ENCODE results near the gene ERAL1. TPM values are rescaled to one million over a fixed set of nuclear protein-coding genes. Genes with fewer than 3 reads are reported as not detected.

Gene ERAL1
- total and polyA plus RNA-seq, 2 experiments from 2014 or later = 32.3 to 77.1 TPM

DNA sequence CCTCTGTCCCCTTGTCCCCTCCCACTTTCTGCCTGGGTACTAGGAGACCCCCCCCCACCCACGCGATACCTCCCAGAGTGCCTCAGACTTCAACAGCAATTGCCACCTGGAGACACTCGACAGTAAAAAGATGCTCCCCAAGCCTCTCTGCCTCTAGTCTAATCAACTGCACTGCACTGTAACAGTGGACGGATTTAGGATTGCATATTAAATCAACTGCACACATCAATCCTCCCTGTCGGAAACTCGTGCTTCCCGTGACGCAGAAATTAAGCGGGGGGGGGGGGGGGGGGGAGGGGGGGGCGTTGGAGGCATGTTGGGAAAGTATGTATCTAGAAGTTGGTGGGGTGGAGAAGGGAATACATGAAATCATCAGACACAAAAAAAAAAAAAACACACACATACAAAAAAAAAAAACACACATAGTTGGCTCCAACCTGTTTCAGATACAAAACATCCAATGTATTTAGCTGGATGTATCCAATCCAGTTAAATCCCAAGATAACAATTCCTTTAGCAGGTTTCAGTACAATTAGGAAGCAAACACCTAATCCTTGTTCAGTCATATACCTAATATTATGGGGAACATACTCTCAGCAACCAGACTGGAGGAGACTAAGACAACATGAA is 42.0 kb upstream of the ERAL1 start:
- TF ChIP-seq, protein P1, sequence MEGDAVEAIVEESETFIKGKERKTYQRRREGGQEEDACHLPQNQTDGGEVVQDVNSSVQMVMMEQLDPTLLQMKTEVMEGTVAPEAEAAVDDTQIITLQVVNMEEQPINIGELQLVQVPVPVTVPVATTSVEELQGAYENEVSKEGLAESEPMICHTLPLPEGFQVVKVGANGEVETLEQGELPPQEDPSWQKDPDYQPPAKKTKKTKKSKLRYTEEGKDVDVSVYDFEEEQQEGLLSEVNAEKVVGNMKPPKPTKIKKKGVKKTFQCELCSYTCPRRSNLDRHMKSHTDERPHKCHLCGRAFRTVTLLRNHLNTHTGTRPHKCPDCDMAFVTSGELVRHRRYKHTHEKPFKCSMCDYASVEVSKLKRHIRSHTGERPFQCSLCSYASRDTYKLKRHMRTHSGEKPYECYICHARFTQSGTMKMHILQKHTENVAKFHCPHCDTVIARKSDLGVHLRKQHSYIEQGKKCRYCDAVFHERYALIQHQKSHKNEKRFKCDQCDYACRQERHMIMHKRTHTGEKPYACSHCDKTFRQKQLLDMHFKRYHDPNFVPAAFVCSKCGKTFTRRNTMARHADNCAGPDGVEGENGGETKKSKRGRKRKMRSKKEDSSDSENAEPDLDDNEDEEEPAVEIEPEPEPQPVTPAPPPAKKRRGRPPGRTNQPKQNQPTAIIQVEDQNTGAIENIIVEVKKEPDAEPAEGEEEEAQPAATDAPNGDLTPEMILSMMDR (IDR thresholded peaks at IDR 0.05; ENCODE audit: low read depth, low read length) = no peak
- peak in 1 of 2 donors; percentile 68 for DNase-seq (ENCODE audit: low read depth in 1 of 2, low spot score in 1 of 2)
- H3K4me3 ChIP-seq = peak overlapping the region; percentile 52
- H3K27me3 ChIP-seq = no peaks in the 10 kb centered on the region
- H3K27ac ChIP-seq = peak overlapping the region; percentile 89
- peaks cover 9% of the 10 kb centered on the region for H3K4me1 ChIP-seq (ENCODE audit: low read depth)
- no peaks in the 10 kb centered on the region for H3K9me3 ChIP-seq (ENCODE audit: low read depth)
- no peaks in the 10 kb centered on the region for H3K36me3 ChIP-seq

DNA sequence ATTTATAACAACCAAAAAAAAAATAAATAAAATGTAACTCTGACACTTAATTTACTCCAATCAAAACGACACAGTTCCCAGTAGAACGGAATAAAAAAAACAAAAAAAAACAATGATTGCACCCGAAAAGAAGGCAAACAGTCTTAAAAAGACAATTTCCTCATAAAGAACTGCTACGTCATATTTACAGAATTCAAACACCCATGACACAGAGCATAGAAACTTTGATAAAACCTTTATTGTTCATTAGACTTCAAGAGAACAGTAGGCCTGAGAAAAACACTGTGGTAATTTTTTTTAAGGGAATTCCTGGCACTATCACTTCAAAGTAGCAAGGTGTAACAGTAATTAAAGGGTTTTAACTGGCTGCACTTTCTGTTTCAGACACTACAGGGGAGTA is 38.3 kb upstream of the ERAL1 start:
- TF ChIP-seq, protein P1 (IDR thresholded peaks at IDR 0.05; ENCODE audit: low read depth, low read length) = no peak
- H3K4me1 ChIP-seq (ENCODE audit: low read depth) = peaks cover 8% of the 10 kb centered on the region
- no peaks in the 10 kb centered on the region for H3K36me3 ChIP-seq
- H3K27me3 ChIP-seq = no peaks in the 10 kb centered on the region
- DNase-seq (ENCODE audit: low read depth in 1 of 2, low spot score in 1 of 2) = no peak
- no peaks in the 10 kb centered on the region for H3K9me3 ChIP-seq (ENCODE audit: low read depth)
- H3K27ac ChIP-seq = no peak overlapping the region
- no peak overlapping the region for H3K4me3 ChIP-seq

DNA sequence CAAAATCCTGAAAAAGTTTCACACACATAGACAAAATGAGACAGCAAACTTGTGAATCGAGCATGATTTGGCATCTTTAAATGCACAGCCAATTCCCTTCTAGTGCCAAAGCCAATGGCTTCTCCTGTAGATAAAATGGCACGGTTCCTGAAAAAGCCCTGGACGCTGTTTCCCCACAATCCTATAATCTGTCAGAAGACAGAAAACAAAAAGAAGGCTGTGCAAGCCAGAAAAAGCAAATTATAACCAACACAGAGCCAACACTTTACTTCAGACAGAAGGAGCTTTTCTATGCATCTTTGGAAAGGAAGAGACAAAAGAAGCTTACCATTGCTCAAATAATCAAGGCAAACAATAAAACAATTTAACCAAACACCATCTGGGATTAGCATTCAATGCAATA is 36.0 kb upstream of the ERAL1 start:
- peak in 1 of 2 donors; percentile 39 for DNase-seq (ENCODE audit: low read depth in 1 of 2, low spot score in 1 of 2)
- Histone ChIP-seq H3K27me3 (no peaks in the 10 kb centered on the region), H3K36me3 (no peaks in the 10 kb centered on the region), H3K4me3 (no peak overlapping the region), H3K9me3 (ENCODE audit: low read depth) (no peaks in the 10 kb centered on the region), H3K4me1 (ENCODE audit: low read depth) (peaks cover 8% of the 10 kb centered on the region), H3K27ac (no peak overlapping the region)
- TF ChIP-seq, protein P1 (IDR thresholded peaks at IDR 0.05; ENCODE audit: low read depth, low read length) = no peak

DNA sequence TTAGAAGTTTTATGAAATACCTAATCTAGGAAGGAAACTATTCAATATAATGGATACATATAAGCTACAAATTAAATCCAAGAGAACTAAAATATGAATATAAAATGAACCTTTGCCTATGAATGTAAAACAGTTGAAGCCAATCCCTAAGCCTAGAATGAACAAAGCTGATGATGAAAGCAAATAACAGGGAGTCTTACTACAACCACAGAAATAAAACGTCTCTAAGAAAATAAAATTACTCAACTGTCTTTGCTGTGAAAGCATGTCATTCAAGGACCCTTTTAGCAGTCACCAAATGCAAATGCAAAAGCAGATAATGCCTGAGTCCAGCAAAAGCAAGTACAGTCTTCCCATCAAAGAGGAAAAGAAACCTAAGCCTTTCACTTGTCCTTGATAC is 35.2 kb upstream of the ERAL1 start:
- Histone ChIP-seq H3K9me3 (ENCODE audit: low read depth) (no peaks in the 10 kb centered on the region), H3K27ac (peak overlapping the region; percentile 52), H3K27me3 (no peaks in the 10 kb centered on the region), H3K4me3 (no peak overlapping the region), H3K36me3 (no peaks in the 10 kb centered on the region), H3K4me1 (ENCODE audit: low read depth) (peaks cover 8% of the 10 kb centered on the region)
- DNase-seq (ENCODE audit: low read depth in 1 of 2, low spot score in 1 of 2) = no peak
- TF ChIP-seq, protein P1 (IDR thresholded peaks at IDR 0.05; ENCODE audit: low read depth, low read length) = no peak

DNA sequence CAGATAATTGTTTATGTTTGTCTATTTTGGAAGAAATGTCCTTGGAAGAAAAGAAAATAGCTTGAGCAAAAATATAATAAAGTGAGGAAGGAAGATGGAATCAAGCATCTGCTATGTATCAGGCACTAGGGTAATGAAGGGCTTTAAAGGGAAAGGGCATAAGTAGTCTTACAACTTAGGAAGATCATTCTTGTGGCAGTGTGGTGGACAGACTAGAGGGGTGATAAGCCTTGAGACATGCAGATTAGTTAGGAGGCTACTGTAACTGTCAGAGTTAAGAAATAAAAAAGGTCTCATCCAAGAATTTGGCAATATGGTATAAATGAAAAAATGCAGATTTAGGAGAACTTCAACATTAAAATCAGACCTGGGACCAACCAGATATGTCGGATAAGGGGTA is 27.1 kb upstream of the ERAL1 start:
- H3K36me3 ChIP-seq = no peaks in the 10 kb centered on the region
- peak overlapping the region; percentile 57 for H3K27ac ChIP-seq
- TF ChIP-seq, protein P1 (IDR thresholded peaks at IDR 0.05; ENCODE audit: low read depth, low read length) = no peak
- no peaks in the 10 kb centered on the region for H3K27me3 ChIP-seq
- no peaks in the 10 kb centered on the region for H3K4me1 ChIP-seq (ENCODE audit: low read depth)
- no peak overlapping the region for H3K4me3 ChIP-seq
- H3K9me3 ChIP-seq (ENCODE audit: low read depth) = no peaks in the 10 kb centered on the region
- no peak for DNase-seq (ENCODE audit: low read depth in 1 of 2, low spot score in 1 of 2)

Data from cardiac muscle cell (in vitro differentiated cells and primary cell).